Osteoblast (primary cell): ENCODE results near the gene TAF6. TPM values are rescaled to one million over a fixed set of nuclear protein-coding genes. Genes with fewer than 3 reads are reported as not detected.
A peak's percentile ranks its signal among the peaks of the same experiment; 100 is the strongest.

ENCODE experiments used
- DNase-seq: peaks from one replicate; pipeline ENCODE4 v3.0.0; 2011; ENCODE audit warnings: low spot score, mixed read lengths; ENCODE audit not compliant: insufficient read length; ENCODE audit errors: missing footprints
- H2AFZ ChIP-seq: 2 replicates; pipeline ENCODE4 v1.6.0; 2011; ENCODE audit warnings: mild to moderate bottlenecking, low read length
- H3K27ac ChIP-seq: 2 replicates; pipeline ENCODE4 v1.5.1; 2011; ENCODE audit warnings: mild to moderate bottlenecking, low read depth, low read length, moderate library complexity
- H3K27me3 ChIP-seq: 2 replicates; pipeline ENCODE4 v1.6.0; 2012; ENCODE audit warnings: mild to moderate bottlenecking, control low read depth, inconsistent platforms, low read length, moderate library complexity; ENCODE audit not compliant: insufficient read depth
- H3K36me3 ChIP-seq: 2 replicates; pipeline ENCODE4 v1.5.1; 2011; ENCODE audit warnings: mild to moderate bottlenecking, low read length, control low read depth, moderate library complexity; ENCODE audit not compliant: insufficient read depth
- H3K4me1 ChIP-seq: 2 replicates; pipeline ENCODE4 v1.5.1; 2011; ENCODE audit warnings: mild to moderate bottlenecking, low read length, control low read depth, moderate library complexity; ENCODE audit not compliant: insufficient read depth
- H3K4me2 ChIP-seq: 2 replicates; pipeline ENCODE4 v1.6.0; 2011; ENCODE audit warnings: mild to moderate bottlenecking, low read length; ENCODE audit not compliant: insufficient read depth
- H3K4me3 ChIP-seq: fragments of 200-600 bp; sonication (generic); 3 replicates; pipeline ENCODE4 v1.5.1; 2012; ENCODE audit warnings: mild to moderate bottlenecking, low read length, inconsistent platforms; ENCODE audit not compliant: insufficient read depth
- H3K79me2 ChIP-seq: 2 replicates; pipeline ENCODE4 v1.6.0; 2012; ENCODE audit warnings: mild to moderate bottlenecking, low read length, control low read depth, inconsistent platforms; ENCODE audit not compliant: insufficient read depth
- H3K9me3 ChIP-seq: 2 replicates; pipeline ENCODE4 v1.5.1; 2011; ENCODE audit warnings: low read depth, low read length, control low read depth
- H4K20me1 ChIP-seq: 2 replicates; pipeline ENCODE4 v1.6.0; 2012; ENCODE audit warnings: mild to moderate bottlenecking, low read length, control low read depth; ENCODE audit not compliant: insufficient read depth
- CTCF ChIP-seq: IDR thresholded peaks from 2 replicates; pipeline ENCODE4 v1.5.1; 2011; ENCODE audit warnings: mild to moderate bottlenecking, low read depth, low read length, moderate library complexity; ENCODE audit errors: extremely low read depth
- total RNA-seq: library from RNA; depleted of rRNA; stranded (reverse); fragments of >200 nt; gene quantifications from 2 replicates; pipeline ENCODE4 v1.2.3, GENCODE V29; 2012

TAF6 gene
- total RNA-seq: 33.3 and 36.2 TPM in 2 replicates

GRCh38 chr7:100119072-100119969 lies at the start of gene TAF6, which contains the start of gene CNPY4:
TAF6 (minus strand) TSS chr7:100119358; CDS start chr7:100114209, 5,149 bp downstream.
CNPY4 (plus strand) TSS chr7:100119634; CDS start chr7:100119745, 111 bp downstream.
- H3K4me3 ChIP-seq: peak within 1 kb of the TSS; percentile 78
- H3K4me1 ChIP-seq: peaks cover 18% of the 10 kb centered on the region
- no peak for TF ChIP-seq CTCF
- H3K36me3 ChIP-seq: peaks cover 7% of the 10 kb centered on the region
- peak; percentile 99 for DNase-seq
- no peaks in the 10 kb centered on the region for H4K20me1 ChIP-seq
- H3K27me3 ChIP-seq: no peaks in the 10 kb centered on the region
- H3K79me2 ChIP-seq: peaks cover 26% of the 10 kb centered on the region
- H3K4me2 ChIP-seq: peak within 1 kb of the TSS; percentile 95
- peak within 1 kb of the TSS; percentile 94 for H2AFZ ChIP-seq
- peak within 1 kb of the TSS; percentile 92 for H3K27ac ChIP-seq
- H3K9me3 ChIP-seq: no peaks in the 10 kb centered on the region

GRCh38 chr7:100167912-100168323 lies 48.8 kb upstream of the TAF6 start:
- Histone ChIP-seq H3K4me2 (peak overlapping the region; percentile 90), H3K4me1 (peaks cover 9% of the 10 kb centered on the region), H3K27me3 (peaks cover 30% of the 10 kb centered on the region), H3K36me3 (no peaks in the 10 kb centered on the region), H2AFZ (peak overlapping the region; percentile 72), H3K4me3 (peak overlapping the region; percentile 71), H3K79me2 (no peaks in the 10 kb centered on the region), H3K9me3 (no peaks in the 10 kb centered on the region), H3K27ac (no peak overlapping the region), H4K20me1 (no peaks in the 10 kb centered on the region)
- no peak for TF ChIP-seq CTCF
- DNase-seq: no peak

GRCh38 chr7:100166970-100167911 lies 48.1 kb upstream of the TAF6 start:
- H3K27me3 ChIP-seq: peaks cover 30% of the 10 kb centered on the region
- H3K9me3 ChIP-seq: no peaks in the 10 kb centered on the region
- H3K4me1 ChIP-seq: peaks cover 9% of the 10 kb centered on the region
- peak overlapping the region; percentile 71 for H3K4me3 ChIP-seq
- H3K79me2 ChIP-seq: no peaks in the 10 kb centered on the region
- H4K20me1 ChIP-seq: no peaks in the 10 kb centered on the region
- H3K36me3 ChIP-seq: no peaks in the 10 kb centered on the region
- peak; percentile 81 for DNase-seq
- no peak for TF ChIP-seq CTCF
- no peak overlapping the region for H2AFZ ChIP-seq
- H3K4me2 ChIP-seq: peak overlapping the region; percentile 90
- H3K27ac ChIP-seq: no peak overlapping the region
